ENCODE results near the gene CRMP1.
"Not testable (repeated sequence)": the region's sequence is repeated elsewhere in the genome, so short reads cannot be mapped to it uniquely, and the experiment has no call there.

CRMP1 gene

DNA sequence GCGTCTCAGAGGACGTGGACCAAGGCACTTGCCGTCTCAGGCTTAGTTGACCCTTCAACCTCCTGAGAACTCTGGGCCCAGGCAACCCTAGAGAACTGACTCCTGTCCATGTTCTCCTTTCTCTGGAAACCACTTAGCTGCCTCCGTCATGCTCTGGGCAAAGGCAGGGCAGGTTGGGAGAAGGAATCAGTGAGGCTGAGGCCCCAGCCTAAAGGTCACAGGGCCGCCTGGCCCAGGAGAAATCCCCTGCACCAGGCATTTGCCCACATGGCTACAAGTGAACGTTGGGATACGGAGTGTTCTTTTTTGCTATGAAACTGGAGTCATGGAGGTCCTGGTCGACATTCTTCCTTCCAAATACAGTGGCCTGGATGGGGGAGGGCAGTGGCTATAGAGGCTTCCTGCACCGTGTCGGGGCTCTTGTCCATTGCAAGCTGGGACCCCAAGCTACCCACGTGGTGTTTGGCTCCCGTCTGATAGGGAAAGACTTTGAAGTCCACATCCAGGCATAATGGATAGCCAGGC is 76.0 kb downstream of the CRMP1 start:
- DNase-seq, result no peak

GRCh38 chr4:5816101-5816500 is 76.8 kb downstream of the CRMP1 start:
- no peak for DNase-seq

- no peak for DNase-seq
These were observed 77.2 kb downstream of the CRMP1 start for GRCh38 chr4:5815641-5816040.

- DNase-seq, result no peak
These were observed 78.5 kb downstream of the CRMP1 start for GRCh38 chr4:5814421-5814820.

- DNase-seq, result no peak
These were observed 79.0 kb downstream of the CRMP1 start for GRCh38 chr4:5813882-5814255.

- DNase-seq, result peak; percentile 91
These were observed 80.2 kb downstream of the CRMP1 start for GRCh38 chr4:5812506-5813229.

DNA sequence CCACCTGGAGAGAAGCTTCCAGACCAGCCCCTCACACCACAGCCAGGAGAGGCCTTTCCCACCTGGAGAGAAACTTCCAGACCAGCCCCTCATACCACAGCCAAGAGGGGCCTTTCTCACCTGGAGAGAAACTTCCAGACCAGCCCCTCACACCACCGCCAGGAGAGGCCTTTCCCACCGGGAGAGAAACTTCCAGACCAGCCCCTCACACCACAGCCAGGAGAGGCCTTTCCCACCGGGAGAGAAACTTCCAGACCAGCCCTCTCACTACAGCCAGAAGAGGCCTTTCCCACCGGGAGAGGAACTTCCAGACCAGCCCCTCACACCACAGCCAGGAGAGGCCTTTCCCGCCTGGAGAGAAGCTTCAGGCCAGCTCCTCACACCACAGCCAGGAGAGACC is 80.8 kb downstream of the CRMP1 start:
- DNase-seq, result not testable (repeated sequence)

- DNase-seq, result no peak
These were observed 82.0 kb downstream of the CRMP1 start for GRCh38 chr4:5810770-5811430.

DNA sequence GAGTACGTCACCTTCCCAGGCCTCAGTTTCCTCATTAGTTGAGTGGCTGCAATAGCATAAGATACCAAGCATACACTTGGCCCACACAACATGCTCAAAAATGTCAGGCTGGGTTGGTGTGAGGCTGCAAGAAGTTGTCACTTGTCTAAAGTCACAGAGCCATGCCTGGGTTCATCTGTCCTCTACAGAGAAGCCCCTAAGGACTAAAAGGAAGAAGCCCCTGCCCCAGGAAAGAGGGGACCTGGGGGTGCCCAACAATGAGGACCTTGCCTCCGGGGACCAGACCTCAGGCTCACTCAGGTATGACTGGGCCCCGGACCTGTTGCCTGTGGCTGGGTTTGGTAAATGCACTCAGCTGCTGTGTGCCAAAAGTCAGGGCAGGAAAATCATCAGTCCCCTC is 82.7 kb downstream of the CRMP1 start:
- DNase-seq, result no peak

- peak; percentile 44 for DNase-seq
These were observed 83.6 kb downstream of the CRMP1 start for GRCh38 chr4:5809216-5809776.

DNA sequence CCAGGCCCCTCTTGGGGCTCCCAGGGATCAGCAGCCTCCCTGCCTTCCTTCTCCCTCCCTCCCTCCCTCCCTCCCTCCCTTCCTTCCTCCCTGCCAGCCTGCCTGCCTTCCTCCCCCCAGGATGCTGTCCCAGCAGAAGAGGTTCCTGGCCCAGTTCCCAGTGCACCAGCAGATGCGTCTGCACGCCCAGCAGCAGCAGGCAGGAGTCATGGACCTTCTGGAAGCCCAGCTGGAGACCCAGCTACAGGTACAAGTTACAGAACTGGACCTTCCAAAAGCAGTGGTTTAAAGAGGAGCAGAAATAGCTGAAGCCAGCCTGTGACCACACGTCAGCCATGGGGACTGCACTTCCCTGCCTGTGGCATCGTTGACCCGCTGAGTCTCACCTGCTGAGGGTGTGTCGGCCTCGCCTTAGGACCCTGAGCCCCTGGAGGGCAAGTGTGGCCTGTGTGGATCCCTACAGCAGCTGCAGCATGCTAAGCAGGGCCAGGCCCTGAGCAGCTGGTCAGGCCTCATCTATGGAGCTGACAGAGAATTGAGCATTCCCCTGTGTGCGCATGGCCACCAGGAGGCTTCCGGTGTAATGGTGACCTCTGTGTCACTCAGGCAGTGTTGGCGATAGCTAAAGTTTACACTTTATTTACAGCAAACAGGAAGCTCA is 84.7 kb downstream of the CRMP1 start:
- peak; percentile 92 for DNase-seq

GRCh38 chr4:5805270-5805669 is 87.6 kb downstream of the CRMP1 start:
- no peak for DNase-seq

GRCh38 chr4:5804656-5805055 is 88.2 kb downstream of the CRMP1 start:
- DNase-seq, result no peak

DNA sequence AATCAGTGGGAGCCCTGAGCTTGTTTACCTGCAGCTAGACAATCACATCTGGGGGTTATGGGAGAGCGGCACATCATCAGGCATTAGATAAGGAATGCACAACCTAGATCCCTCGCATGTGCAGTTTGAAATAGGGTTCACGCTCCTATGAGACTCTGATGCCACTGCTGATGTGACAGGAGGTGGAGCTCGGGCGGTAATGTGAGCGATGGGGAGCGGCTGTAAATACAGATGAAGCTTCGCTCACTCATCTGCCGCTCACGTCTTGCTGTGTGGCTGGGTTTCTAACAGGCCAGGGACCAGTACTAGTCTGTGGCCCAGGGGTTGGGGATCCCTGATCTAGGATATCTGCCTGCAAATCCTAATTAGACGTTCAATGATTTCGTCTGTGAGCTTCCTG is 90.3 kb downstream of the CRMP1 start:
- DNase-seq, result no peak

- no peak for DNase-seq
These were observed 91.2 kb downstream of the CRMP1 start for GRCh38 chr4:5801696-5802095.

DNA sequence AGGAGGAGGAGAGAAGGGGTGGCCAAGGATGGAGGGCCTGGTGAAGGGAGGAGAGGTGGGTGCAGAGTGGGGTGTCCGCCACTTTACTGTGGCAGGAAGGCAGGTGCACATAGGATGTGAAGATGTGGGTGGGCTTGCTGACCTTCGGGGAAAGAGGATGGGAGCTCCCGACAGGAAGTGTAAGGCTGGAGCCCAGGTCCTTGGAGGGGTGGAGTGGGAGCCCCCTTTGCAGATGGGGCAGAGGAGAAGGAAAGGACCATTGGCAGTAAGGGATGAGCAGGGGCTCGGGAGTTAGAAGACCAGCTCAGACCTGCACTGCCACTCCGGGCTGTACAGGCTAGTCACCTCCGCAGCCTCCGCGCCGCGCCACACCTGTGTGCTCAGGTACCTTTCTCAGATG is 92.4 kb downstream of the CRMP1 start:
- DNase-seq, result no peak

DNA sequence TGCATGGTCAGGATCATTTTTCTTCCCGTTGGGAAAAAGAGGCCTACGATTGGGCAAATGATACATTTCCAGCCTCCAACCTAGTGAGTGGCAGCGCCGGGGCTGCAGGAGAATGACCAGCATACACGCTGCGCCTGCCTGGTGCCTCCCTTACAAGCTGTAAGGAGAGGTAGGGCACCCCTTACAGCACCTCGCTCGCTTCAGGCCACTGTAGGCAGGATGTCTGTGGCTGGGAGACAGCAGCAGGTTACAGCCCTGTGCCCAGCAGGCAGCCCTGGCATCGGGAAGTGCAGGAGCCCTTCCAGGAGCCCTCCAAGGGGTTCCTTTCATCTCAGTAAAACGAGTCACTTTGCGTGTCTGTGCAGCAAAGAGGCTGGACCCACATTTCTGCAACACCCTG is 93.5 kb downstream of the CRMP1 start:
- no peak for DNase-seq

DNA sequence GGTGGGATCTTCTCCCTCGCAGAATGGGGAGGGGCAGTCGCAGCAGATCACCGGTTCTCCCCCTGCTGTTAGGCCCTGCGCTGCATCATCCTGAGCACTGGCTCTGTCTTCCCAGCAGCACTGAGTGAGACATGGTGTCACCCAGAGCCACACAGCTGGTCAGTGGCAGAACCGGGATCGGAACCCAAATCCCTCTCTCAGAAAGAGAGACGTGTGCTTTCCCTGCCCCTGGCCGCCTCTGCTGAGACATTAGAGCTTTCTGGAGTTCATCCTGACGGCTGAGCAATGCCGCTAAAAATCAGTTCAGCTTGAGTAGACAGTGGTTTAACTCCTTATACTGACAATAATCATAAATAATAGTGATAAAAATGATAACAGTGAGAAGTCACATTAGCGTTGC is 93.9 kb downstream of the CRMP1 start:
- no peak for DNase-seq

DNA sequence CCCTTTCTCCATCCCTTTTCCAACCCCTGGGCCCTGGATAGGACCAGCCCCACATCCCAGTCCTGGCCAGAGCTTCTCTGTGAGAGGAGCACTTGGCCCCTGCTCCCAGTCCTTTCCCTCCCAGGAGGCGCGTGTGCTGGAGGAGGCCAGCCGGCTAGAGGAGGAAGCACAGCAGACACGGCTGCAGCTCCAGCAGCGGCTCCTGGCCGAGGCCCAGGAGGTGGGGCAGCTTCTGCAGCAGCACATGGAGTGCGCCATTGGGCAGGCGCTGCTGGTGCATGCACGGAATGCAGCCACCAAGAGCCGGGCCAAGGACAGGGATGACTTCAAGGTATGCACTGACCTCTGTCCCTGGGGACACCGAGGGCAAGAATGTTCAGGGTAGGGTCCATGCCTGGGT is 94.4 kb downstream of the CRMP1 start:
- DNase-seq, result no peak

DNA sequence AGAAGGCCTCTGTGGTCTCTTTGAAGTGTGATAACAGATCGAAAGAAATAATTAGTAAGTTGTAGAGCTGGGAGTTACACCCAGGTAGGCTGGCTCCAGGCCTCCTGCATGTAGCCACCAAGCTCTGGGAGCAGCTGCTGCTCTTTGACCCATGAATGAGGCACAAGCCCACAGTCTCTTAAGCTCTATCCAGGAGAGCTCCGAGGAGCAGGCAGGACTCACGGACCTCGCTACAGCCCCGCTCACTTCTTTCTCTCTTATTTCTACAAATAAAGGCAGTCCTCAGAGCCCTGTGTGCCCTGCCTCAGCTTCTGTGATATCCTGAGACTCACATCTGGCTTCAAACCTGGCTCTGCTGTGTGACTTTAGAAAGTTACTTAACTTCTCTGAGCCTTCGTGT is 95.0 kb downstream of the CRMP1 start:
- no peak for DNase-seq

- no peak for DNase-seq
These were observed 95.9 kb downstream of the CRMP1 start for GRCh38 chr4:5796976-5797375.

GRCh38 chr4:5795580-5795979 is 97.3 kb downstream of the CRMP1 start:
- no peak for DNase-seq

DNA sequence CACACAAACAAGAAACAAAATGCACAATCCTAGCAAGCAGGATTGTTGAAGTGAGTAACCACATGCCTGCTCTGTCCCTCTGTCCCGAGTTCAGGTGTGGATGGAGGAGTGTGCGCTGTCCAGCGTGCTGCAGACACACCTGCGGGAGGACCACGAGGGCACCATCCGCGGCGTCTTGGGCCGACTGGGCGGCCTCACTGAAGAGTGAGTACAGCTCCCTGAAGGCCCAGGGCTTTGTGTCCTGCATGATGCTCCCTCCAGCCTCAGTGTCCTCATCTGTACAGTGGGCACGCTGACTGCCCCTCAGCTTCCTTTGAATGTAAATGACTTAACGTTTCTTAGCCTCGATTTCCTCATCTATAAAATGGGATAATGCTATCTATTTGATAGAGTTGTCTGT is 99.4 kb downstream of the CRMP1 start:
- no peak for DNase-seq

DNA sequence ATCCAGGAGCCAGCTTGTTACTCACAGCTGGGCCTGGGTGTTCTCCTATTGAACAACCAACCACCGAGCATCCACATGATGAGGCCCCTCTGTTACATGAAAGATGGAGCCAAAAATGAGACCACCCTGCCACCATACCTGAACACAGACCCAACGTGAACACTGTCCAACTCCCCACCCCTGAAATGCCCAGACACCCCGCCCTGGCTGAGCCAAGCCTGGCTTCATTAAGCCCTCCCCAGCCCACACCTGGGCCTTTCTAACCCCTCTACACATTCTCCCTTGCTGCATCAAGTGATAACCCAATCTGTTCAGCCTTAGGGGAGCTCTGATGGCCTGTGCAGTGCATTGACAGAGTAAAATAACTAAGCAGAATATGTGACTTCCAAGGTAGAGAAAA is 101.2 kb downstream of the CRMP1 start:
- DNase-seq, result no peak
